ENCODE data around the gene F7.

The F7 gene

GRCh38 chr13:113119822-113120189 is 14.2 kb downstream of the F7 start:
- DNase-seq, result no peak

GRCh38 chr13:113120300-113121182 is 14.9 kb downstream of the F7 start:
- no peak for DNase-seq

- no peak for DNase-seq
Observed at GRCh38 chr13:113121183-113121927, 15.8 kb downstream of the F7 start.

GRCh38 chr13:113121928-113122471 is 16.4 kb downstream of the F7 start:
- no peak for DNase-seq

GRCh38 chr13:113122550-113123225 is 17.1 kb downstream of the F7 start, which contains the start of gene F10:
TSS of gene F10 (plus strand) at chr13:113122799. CDS start at chr13:113122856, 57 bp downstream.
- no peak for DNase-seq

GRCh38 chr13:113123226-113124201 is 17.9 kb downstream of the F7 start:
- DNase-seq, result no peak

GRCh38 chr13:113124211-113124970 is 18.8 kb downstream of the F7 start:
- no peak for DNase-seq

- DNase-seq, result no peak
Observed at GRCh38 chr13:113125506-113126264, 20.1 kb downstream of the F7 start.

- no peak for DNase-seq
Observed at GRCh38 chr13:113126265-113127150, 20.9 kb downstream of the F7 start.

GRCh38 chr13:113129480-113129879 is 23.9 kb downstream of the F7 start:
- no peak for DNase-seq

- DNase-seq, result no peak
Observed at GRCh38 chr13:113129921-113130750, 24.5 kb downstream of the F7 start.

GRCh38 chr13:113135281-113135760 is 29.7 kb downstream of the F7 start:
- no peak for DNase-seq

- DNase-seq, result no peak
Observed at GRCh38 chr13:113137691-113138298, 32.2 kb downstream of the F7 start.

- no peak for DNase-seq
Observed at GRCh38 chr13:113138792-113139551, 33.4 kb downstream of the F7 start.

- no peak for DNase-seq
Observed at GRCh38 chr13:113139577-113139976, 34.0 kb downstream of the F7 start.

GRCh38 chr13:113140677-113141600 is 35.3 kb downstream of the F7 start:
- no peak for DNase-seq

All from activated gamma-delta T cell treated with Interleukin-2 at 50 U/mL for 16 hours (primary cell).